Right lobe of liver (tissue), 6 donors: ENCODE data around the gene VTN. TPM values are rescaled to one million over a fixed set of nuclear protein-coding genes. Genes with fewer than 3 reads are reported as not detected.
A peak's percentile ranks its signal among the peaks of the same experiment; 100 is the strongest.
"Not testable (repeated sequence)": the region's sequence is repeated elsewhere in the genome, so short reads cannot be mapped to it uniquely, and the experiment has no call there.

Source experiments
- ATAC-seq, 4 donors: fragments of 200-7000 bp; cut with Tn5 transposase; one replicate each; pipeline ENCODE4 v1.9.1; 2020; ENCODE audit warnings: mild to moderate bottlenecking in 4 of 4, moderate library complexity in 4 of 4
- DNase-seq, 3 donors: peaks; one replicate each; pipeline ENCODE4 v3.0.0-alpha.2; 2020
- H3K27ac ChIP-seq, 3 donors: fragments of 200-600 bp; one replicate each; pipeline ENCODE4 v1.8.0; 2022
- H3K27me3 ChIP-seq, 2 donors: fragments of 200-600 bp; one replicate each; pipeline ENCODE4 v1.8.0; 2022
- H3K36me3 ChIP-seq, 4 donors: fragments of 200-600 bp; sonication (generic) in 1 of 4; one replicate each; pipeline versions ENCODE4 v1.5.1 to v1.8.0; 2017 to 2022; ENCODE audit warnings: control low read depth in 1 of 4
- H3K4me1 ChIP-seq, 4 donors: fragments of 200-600 bp; sonication (generic) in 1 of 4; one replicate each; pipeline versions ENCODE4 v1.5.1 to v1.8.0; 2017 to 2022; ENCODE audit warnings: control low read depth in 1 of 4
- H3K4me3 ChIP-seq, 3 donors: fragments of 200-600 bp; one replicate each; pipeline ENCODE4 v1.8.0; 2022
- H3K9me3 ChIP-seq, 4 donors: fragments of 200-600 bp; sonication (generic) in 1 of 4; one replicate each; pipeline versions ENCODE4 v1.5.1 to v1.8.0; 2017 to 2022; ENCODE audit warnings: control low read depth in 1 of 4
- CTCF ChIP-seq, 4 donors: fragments of 200-600 bp in 3 of 4; fragments of 450-650 bp in 1 of 4; IDR thresholded peaks; one replicate each; pipeline versions ENCODE4 v1.5.1 to v1.8.0; 2016 to 2022; ENCODE audit warnings: antibody characterized with exemption in 4 of 4, mild to moderate bottlenecking in 2 of 4
- POLR2A ChIP-seq: fragments of 450-650 bp; IDR thresholded peaks from one replicate; pipeline ENCODE4 v1.6.1; 2017; ENCODE audit warnings: antibody characterized with exemption, mild to moderate bottlenecking
- WGBS: methylation state at CpG from one replicate; pipeline ENCODE4 v1.1.6; 2018; ENCODE audit warnings: low coverage, low lambda C conversion rate; ENCODE audit not compliant: insufficient coverage; ENCODE audit errors: missing lambda C conversion rate; 5-methylcytosine and 5-hydroxymethylcytosine counted together
- intact Hi-C, 2 donors: fragments of 100-400 bp; cut with DNase I; formaldehyde crosslinking; loops; one replicate each; pipeline versions ENCODE4 v1.11.2 to v1.14.1; 2022
- total RNA-seq, 6 experiments: library from RNA; depleted of rRNA in 2 of 6; stranded (reverse); fragments of >200 nt in 2 of 6; fragmentation: NEBNext Ultra II Directional in 3 of 6; extraction: Animal tissue kit (Norgen Biotek cat#: 25700) in 3 of 6; gene quantifications; one replicate each; pipeline versions ENCODE4 v1.1.0 to v1.2.4, GENCODE V29; 2016 to 2023
- donor health status: DM: no; HTN: yes; CAD: no.
- donor health status: DM: no; HTN: no; CAD: no.
- donor health status: DM: no; HTN: no; CAD: no.
- donor health status: DM: no; HTN: yes; CAD: no.
- donor health status: DM: no; HTN: yes; CAD: no.

The VTN gene
- total RNA-seq, 6 experiments from 2014 or later = 2,747 to 3,771 (median 3,031) TPM

GRCh38 chr17:28339431-28339830 is 30.7 kb downstream of the VTN start:
- Histone ChIP-seq H3K36me3 (peaks cover under 1 to 45% (median 27%) of the 10 kb centered on the region in 4 donors), H3K4me1 (peaks cover 0 to 39% (median 18%) of the 10 kb centered on the region in 4 donors), H3K27me3 (no peaks in the 10 kb centered on the region), H3K4me3 (no peak overlapping the region), H3K9me3 (no peaks in the 10 kb centered on the region), H3K27ac (no peak overlapping the region)
- ATAC-seq (no peak), DNase-seq (no peak)
- intact Hi-C loops = no loop called here
- 100% methylated on average over 4 of the region's 15 CpGs for WGBS
- TF ChIP-seq POLR2A (no peak), CTCF (IDR thresholded peaks at IDR 0.05) (no peak)

DNA sequence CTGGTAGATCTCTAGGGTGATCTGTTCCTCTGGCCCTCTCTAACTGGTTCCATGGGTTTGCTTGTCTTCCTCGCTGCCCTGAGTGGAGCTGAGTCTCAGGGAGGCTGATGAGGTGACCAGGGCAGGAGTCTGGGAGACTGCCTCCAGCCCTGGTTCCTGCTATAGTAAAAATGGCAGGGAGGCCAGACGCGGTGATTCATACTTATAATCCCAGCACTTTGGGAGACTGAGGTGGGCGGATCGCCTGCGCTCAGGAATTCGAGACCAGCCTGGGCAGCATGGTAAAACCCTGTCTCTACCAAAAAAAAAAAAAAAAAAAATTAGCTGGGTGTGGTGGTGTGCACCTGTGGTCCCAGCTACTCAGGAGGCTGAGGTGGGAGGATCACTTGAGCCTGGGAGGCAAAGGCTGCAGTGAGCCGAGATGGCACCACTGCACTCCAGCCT is 31.3 kb downstream of the VTN start:
- intact Hi-C loops, H3K4me3 ChIP-seq, H3K9me3 ChIP-seq, DNase-seq, H3K27me3 ChIP-seq, ATAC-seq: not testable (repeated sequence)
- Histone ChIP-seq H3K36me3 (peaks cover 0 to 39% (median 20%) of the 10 kb centered on the region in 4 donors), H3K4me1 (peaks cover 0 to 38% (median 15%) of the 10 kb centered on the region in 4 donors), H3K27ac (peak overlapping the region in 1 of 3 donors; percentile 28)
- 78% methylated on average over 4 of the region's 8 CpGs for WGBS

DNA sequence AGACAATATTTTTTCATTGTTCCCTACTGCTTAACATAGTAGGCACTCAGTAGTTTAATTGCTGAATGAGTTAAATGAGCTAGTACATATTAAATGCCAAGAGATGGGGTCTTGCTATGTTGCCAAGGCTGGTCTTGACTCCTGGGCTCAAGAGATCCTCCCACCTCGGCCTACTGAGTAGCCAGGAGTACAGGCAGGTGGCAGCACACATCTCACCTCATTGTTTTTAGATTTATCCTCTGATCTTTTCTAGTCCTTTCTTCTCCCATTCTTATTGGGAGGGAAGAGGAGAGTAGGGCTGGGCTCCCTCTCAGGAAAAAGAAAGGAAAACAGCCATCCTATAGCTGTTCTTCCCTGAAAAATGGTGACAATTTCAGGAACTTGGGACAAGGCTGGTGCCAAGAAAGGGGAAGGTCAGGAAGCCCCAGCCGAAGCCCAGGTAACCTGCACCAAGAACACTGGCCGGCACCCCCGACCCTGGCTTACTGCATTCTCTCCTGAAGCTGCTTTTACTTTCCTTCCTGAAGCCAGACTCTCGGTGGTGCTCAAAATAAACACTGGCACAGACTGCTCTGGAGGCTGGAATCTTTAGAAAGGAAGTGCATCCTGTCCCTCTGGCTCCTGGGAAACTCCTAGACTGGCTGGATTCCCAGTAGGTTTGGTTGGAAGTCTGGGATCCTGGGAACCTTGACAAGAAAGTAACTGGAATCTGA is 31.9 kb downstream of the VTN start:
- ATAC-seq (peak in 1 of 4 donors; percentile 2), DNase-seq (no peak)
- Histone ChIP-seq H3K36me3 (peaks cover 0 to 36% (median 16%) of the 10 kb centered on the region in 4 donors), H3K27ac (peak overlapping the region; percentile 13 to 28 (median 25)), H3K4me3 (no peak overlapping the region), H3K9me3 (no peaks in the 10 kb centered on the region), H3K4me1 (peaks cover 0 to 32% (median 12%) of the 10 kb centered on the region in 4 donors), H3K27me3 (no peaks in the 10 kb centered on the region)
- intact Hi-C loops = no loop called here
- 55% methylated on average over 5 of the region's 5 CpGs for WGBS
- TF ChIP-seq CTCF (IDR thresholded peaks at IDR 0.05) = peak in 1 of 4 donors; percentile 6
- TF ChIP-seq POLR2A = peak; percentile 23

- intact Hi-C loops = no loop called here
- WGBS = 4% methylated on average over 26 of the region's 29 CpGs
- Histone ChIP-seq H3K27me3 (no peaks in the 10 kb centered on the region), H3K9me3 (no peaks in the 10 kb centered on the region), H3K36me3 (peaks cover 0 to 22% (median 9%) of the 10 kb centered on the region in 4 donors), H3K4me1 (peaks cover 0 to 34% (median 11%) of the 10 kb centered on the region in 4 donors), H3K4me3 (peak overlapping the region; percentile 94 to 96 (median 95)), H3K27ac (peak overlapping the region; percentile 95 to 99 (median 95))
- TF ChIP-seq CTCF (IDR thresholded peaks at IDR 0.05) (no peak), POLR2A (peak; percentile 48)
- peak; percentile 32 to 50 (median 44) for ATAC-seq
- DNase-seq = peak; percentile 77 to 82 (median 78)
Measured at GRCh38 chr17:28335959-28336871, 33.9 kb downstream of the VTN start.
